Gastroesophageal sphincter (tissue), 3 donors: Measurements from ENCODE around the gene GRID1.

Source experiments
- CTCF ChIP-seq, 4 experiments: fragments of 200-600 bp in 2 of 4; fragments of 450-650 bp in 2 of 4; sonication (generic) in 1 of 4; IDR thresholded peaks; one replicate each; pipeline ENCODE4 v1.5.1; 2017 to 2019; ENCODE audit warnings: antibody characterized with exemption in 4 of 4, mild to moderate bottlenecking in 2 of 4, moderate library complexity in 2 of 4
- POLR2A ChIP-seq, 2 donors: fragments of 450-650 bp; IDR thresholded peaks; one replicate each; pipeline ENCODE4 v1.6.1; 2017; ENCODE audit warnings: antibody characterized with exemption in 2 of 2, mild to moderate bottlenecking in 2 of 2, moderate library complexity in 1 of 2
- POLR2AphosphoS5 ChIP-seq: sonication (generic); formaldehyde crosslinking; IDR thresholded peaks from one replicate; pipeline ENCODE4 v1.6.1; 2017; ENCODE audit warnings: antibody characterized with exemption

GRCh38 chr10:86288695-86289576, 77.7 kb downstream of the GRID1 start:
- TF ChIP-seq POLR2AphosphoS5 (no peak), POLR2A (IDR thresholded peaks at IDR 0.05) (no peak), CTCF (IDR thresholded peaks at IDR 0.05) (no peak)
